Renal cortical epithelial cell (primary cell): Measurements from ENCODE around the gene CHST12. TPM values are rescaled to one million over a fixed set of nuclear protein-coding genes. Genes with fewer than 3 reads are reported as not detected.
"Not testable (repeated sequence)": the region's sequence is repeated elsewhere in the genome, so short reads cannot be mapped to it uniquely, and the experiment has no call there.

Experiments used
- DNase-seq: peaks from one replicate; pipeline ENCODE4 v3.0.0-alpha.2; 2011; ENCODE audit warnings: low read depth
- total RNA-seq: library from RNA; depleted of rRNA; stranded (reverse); fragments of >200 nt; gene quantifications from 2 replicates; pipeline ENCODE4 v1.2.3, GENCODE V29; 2014

Gene CHST12
- total RNA-seq, 1 donor from 2014 or later: 15.1 TPM

DNA sequence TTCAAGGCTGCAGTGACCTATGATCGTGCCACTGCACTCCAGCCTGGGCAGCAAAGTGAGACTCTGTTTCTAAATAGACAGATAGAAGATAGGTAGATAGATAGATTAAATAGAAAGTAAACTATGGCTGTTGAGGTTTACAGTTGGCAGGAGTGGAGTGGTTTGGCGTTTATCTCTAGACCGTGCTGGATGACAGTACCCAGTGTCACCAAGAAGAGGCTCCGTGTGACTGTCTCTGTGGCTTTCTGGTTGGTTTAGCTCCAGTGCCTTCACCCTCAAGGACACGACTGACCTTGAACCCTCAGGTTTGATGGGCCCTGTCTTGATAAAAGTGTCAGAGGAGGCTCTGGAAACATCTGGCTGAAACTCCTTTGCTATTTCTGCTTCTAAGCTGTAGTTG lies 31.7 kb downstream of the CHST12 start:
- DNase-seq: no peak

GRCh38 chr7:2436341-2437104 lies 33.1 kb downstream of the CHST12 start:
- no peak for DNase-seq

DNA sequence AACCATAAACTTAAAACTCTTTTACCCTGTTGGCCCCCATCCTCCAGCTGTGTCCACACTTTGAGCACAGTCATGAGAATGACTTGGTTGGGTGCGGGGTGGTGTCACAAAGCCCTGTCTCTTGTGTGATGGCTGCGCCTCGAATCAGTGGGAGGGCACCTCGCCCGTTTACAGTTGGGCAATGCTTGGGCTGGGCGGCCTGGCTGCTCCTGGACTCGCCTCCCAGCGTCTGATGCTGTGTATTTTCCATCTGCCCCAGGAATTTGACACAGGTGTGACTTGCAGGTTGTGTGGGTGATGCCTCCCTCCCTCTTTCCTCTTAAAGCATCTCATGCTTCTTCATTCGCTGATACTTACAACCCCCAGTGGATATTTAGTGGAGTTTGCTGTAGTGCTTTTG lies 33.7 kb downstream of the CHST12 start:
- DNase-seq: no peak

GRCh38 chr7:2437537-2438148 lies 34.2 kb downstream of the CHST12 start:
- DNase-seq: no peak

DNA sequence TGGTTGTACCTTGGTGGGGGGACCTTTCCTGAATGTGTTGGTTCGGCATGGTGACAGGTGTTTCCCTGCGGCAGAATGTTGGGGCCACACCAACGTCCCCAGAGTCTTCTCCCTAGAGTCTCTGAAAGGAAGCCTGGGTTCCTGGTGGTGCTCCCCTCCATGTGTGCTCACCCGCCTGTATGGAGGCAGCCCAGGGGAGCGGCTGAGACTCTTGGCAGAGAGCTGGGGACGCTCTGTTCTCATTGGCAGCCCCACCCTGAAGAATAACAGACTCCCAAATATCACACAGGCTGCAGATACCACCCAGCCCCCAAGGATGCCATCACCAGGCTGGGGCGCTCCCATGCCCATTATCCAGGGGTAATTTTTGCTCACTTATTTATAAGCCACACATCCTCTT lies 34.8 kb downstream of the CHST12 start:
- DNase-seq: no peak

- no peak for DNase-seq
Measured at GRCh38 chr7:2438775-2439174, 35.4 kb downstream of the CHST12 start.

DNA sequence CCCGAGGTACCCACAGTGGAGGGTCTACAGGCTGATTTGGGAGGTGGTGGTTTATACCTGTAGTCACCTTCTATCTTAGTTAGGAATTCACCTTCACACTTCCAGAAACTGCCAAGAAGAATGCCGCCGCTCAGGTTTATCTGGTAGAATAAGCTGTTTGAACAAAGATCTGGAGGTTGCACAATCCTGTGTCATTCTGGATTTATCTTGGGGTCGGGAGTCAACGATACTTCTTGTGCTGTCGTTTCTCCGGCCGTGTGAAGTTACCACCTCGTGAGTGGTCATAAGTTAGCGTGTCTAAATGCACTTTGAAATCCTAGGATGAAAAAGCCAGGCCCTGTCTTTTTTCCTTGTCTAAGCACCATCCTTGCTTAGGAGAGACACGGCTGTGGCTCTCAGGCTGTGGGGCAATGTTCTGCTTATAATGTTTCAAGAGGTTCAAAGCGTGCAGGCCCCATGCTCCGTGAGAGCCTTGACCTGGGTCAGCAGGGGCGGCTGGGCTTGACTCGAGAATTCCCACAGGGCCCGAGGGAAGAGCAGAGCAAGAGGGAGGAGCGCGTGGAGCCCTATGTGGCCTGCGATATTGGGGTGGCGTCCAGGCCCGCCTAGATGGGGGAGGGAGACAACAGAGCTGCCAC lies 37.3 kb downstream of the CHST12 start:
- no peak for DNase-seq

- DNase-seq: no peak
Measured at GRCh38 chr7:2441430-2442058, 38.1 kb downstream of the CHST12 start.

DNA sequence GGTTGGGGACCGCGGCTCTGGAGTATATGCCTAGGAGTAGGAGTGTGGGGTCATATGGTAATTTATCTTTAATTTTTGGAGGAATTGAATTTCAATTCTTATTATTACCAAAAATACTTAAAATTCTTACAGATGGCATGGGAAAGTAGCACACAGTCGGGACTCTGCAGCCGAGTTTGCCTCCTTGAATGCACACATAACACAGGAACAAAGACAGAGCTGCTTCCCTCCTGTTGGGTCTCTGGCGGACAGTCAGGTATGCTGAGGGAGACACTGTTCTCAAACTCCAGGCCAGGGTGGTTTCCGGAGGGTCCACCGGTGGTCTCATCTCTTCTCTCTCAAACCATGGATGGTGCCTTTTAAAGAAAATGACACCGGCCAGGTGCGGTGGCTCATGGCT lies 40.1 kb downstream of the CHST12 start:
- DNase-seq: no peak

DNA sequence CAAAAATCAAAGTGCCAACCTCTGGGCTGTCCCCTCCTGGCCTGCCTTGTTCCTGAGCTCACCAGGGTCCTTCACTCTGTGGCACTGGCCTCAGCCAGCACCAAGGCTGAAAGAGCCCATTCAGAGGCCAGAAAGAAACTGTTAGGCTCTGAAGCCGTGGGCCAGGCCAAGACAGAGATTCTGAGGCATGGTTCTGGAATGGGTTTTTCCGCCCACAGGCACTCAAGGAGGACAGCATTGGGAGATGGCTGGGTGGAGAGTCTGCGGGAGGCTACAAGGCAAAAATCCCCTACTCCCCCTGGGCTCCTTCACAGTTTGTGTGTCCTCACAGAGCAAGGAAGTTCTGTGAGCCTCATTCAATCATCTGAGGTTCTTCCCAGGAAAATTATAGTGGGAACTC lies 41.1 kb downstream of the CHST12 start:
- DNase-seq: no peak

DNA sequence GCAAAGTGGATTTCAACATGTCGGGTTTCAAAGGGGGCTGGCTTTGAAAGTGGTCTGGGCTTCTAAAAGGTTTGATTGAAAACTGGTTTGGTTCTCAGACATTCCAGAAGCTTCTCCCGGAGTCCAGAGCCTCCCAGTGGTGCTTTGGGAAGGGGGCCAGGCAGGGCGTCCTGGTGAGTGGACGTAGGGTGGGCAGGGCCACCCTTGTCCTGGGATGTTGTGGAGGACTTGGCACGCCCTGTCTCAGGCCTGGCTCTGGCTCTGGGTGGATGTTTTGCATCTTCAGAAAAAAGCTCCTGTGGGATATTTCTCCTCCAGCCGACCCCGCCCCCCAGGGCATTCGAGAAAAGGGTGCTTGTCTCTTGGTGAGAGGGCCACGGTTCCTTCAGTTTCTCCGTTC lies 41.6 kb downstream of the CHST12 start:
- DNase-seq: no peak

- no peak for DNase-seq
Measured at GRCh38 chr7:2445898-2446555, 42.6 kb downstream of the CHST12 start.

DNA sequence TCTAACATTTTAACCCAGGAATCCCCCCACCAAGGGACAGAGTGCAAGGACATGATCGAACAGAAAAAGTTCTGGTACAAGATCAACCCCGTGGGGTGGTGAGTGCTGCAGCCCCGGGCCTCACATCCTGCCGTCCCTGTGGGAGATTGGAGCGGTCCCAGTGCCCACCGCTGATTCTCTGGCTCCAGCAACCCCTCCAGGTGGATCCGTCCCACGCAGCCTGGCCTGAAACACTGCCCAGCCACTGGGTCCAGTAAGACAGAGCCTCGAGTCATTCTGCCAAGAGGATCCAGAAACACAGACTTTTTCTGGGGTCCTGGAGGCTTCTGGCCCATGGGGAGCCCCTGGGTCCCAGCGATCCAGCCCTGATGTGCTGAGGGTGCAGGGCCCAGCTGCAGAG lies 43.3 kb downstream of the CHST12 start:
- DNase-seq: no peak

- DNase-seq: no peak
Measured at GRCh38 chr7:2450198-2451107, 47.0 kb downstream of the CHST12 start.

- peak; percentile 29 for DNase-seq
Measured at GRCh38 chr7:2451171-2452073, 48.0 kb downstream of the CHST12 start.

DNA sequence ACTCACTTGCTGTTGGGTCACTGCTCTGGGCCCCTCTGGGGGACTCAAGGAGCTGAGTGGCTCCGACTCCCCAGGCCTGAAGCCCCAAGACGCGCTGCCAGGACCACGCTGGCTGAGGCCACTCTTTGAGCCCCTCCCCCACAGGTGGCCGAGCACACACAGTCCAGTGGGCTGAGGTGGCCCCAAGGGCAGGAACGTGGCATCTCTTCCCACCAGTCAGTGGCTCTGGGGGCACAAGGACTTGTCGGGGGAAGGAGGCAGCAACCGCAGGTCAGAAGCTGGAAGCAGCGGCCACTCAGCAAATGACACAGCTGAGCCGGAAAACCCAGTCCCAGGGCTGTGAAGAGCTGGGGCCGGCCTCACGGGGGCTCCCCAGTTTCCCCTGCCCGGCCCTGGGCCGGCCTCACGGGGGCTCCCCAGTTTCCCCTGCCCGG lies 48.7 kb downstream of the CHST12 start:
- no peak for DNase-seq

- DNase-seq: no peak
Measured at GRCh38 chr7:2452643-2453270, 49.3 kb downstream of the CHST12 start.

DNA sequence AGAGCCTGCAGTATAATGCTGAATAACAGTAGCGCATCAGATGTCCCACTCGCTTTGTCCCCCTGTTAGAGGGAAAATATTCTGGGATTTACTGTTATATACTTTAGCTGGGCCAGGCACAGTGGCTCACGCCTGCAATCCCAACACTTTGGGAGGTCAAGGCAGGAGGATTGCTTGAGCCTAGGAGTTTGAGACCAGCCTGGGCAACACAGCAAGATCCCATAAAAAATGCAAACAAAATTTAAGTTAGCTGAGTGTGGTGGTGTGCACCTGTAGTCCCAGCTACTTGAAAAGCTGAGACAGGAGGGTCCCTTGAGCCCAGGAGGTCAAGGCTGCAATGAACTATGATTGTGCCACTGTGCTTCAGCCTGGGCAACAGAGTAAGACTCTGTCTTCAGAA lies 50.4 kb downstream of the CHST12 start:
- DNase-seq: not testable (repeated sequence)

GRCh38 chr7:2459674-2460073 lies 56.3 kb downstream of the CHST12 start:
- DNase-seq: no peak
